ENCODE results near the gene ACLY. TPM values are rescaled to one million over a fixed set of nuclear protein-coding genes. Genes with fewer than 3 reads are reported as not detected.
A peak's percentile ranks its signal among the peaks of the same experiment; 100 is the strongest.

The ACLY gene
- total and polyA plus RNA-seq, 2 of the 13 experiments (the other 11 are each of a cell fraction or from before 2014, with no cell fraction given), result 111 to 218 TPM

DNA sequence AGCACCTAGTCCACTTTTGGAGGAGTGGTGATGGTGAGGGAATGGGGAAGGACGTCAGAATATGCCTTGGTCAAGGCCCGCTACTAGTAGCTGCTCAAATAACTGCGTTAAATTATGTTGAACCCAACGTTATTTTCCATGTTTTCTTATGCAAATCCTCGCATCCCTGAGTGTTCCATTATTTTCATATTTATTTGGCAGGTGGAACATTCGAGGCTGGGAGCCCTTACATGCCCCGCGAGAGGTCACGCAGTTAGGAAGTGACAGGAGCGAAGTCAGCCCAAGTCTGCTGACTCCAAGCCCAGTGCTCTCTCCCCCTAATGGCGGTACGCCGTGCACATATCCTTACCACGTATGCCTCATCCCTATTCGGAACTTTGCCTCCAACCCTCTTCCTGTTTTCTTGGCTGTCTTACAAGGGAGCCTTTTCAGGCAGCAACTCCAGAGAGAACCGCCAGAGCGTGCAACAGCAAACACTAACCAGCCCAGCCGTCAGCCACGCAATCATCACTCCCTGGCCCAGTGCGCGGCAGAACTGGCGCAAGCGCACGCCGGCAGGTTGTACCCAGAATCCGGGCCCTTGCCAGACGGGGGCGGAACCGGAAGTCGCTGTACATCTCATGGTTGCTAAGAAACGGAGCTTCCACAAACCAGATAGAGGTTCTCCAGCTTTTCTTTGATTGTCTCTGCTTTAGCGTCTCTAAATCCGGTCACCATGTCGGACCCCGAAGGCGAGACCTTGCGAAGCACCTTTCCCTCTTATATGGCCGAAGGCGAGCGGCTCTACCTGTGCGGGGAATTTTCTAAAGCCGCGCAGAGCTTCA is 11.5 kb upstream of the ACLY start, which contains the start of gene ODAD4 (continued):
- TF ChIP-seq, protein P1, sequence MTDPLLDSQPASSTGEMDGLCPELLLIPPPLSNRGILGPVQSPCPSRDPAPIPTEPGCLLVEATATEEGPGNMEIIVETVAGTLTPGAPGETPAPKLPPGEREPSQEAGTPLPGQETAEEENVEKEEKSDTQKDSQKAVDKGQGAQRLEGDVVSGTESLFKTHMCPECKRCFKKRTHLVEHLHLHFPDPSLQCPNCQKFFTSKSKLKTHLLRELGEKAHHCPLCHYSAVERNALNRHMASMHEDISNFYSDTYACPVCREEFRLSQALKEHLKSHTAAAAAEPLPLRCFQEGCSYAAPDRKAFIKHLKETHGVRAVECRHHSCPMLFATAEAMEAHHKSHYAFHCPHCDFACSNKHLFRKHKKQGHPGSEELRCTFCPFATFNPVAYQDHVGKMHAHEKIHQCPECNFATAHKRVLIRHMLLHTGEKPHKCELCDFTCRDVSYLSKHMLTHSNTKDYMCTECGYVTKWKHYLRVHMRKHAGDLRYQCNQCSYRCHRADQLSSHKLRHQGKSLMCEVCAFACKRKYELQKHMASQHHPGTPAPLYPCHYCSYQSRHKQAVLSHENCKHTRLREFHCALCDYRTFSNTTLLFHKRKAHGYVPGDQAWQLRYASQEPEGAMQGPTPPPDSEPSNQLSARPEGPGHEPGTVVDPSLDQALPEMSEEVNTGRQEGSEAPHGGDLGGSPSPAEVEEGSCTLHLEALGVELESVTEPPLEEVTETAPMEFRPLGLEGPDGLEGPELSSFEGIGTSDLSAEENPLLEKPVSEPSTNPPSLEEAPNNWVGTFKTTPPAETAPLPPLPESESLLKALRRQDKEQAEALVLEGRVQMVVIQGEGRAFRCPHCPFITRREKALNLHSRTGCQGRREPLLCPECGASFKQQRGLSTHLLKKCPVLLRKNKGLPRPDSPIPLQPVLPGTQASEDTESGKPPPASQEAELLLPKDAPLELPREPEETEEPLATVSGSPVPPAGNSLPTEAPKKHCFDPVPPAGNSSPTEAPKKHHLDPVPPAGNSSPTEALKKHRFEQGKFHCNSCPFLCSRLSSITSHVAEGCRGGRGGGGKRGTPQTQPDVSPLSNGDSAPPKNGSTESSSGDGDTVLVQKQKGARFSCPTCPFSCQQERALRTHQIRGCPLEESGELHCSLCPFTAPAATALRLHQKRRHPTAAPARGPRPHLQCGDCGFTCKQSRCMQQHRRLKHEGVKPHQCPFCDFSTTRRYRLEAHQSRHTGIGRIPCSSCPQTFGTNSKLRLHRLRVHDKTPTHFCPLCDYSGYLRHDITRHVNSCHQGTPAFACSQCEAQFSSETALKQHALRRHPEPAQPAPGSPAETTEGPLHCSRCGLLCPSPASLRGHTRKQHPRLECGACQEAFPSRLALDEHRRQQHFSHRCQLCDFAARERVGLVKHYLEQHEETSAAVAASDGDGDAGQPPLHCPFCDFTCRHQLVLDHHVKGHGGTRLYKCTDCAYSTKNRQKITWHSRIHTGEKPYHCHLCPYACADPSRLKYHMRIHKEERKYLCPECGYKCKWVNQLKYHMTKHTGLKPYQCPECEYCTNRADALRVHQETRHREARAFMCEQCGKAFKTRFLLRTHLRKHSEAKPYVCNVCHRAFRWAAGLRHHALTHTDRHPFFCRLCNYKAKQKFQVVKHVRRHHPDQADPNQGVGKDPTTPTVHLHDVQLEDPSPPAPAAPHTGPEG (CRISPR knock-in tag; IDR thresholded peaks at IDR 0.05), result peak; percentile 91; the same call in 1 of the 2 replicates
- TF ChIP-seq CAMTA2 (CRISPR knock-in tag; IDR thresholded peaks at IDR 0.05; ENCODE audit: borderline replicate concordance), result 0 out of 2 replicates have a peak, but pooled peaks have one; percentile 64
- no peak for TF ChIP-seq NPAS2 (CRISPR knock-in tag; IDR thresholded peaks at IDR 0.05; ENCODE audit: borderline replicate concordance)
- peak; percentile 67 for TF ChIP-seq ATF7-NPFF (CRISPR knock-in tag; IDR thresholded peaks at IDR 0.05; ENCODE audit: low read depth)
- peak; percentile 38; the same call in 1 of the 2 replicates for TF ChIP-seq ZNF737 (CRISPR knock-in tag; IDR thresholded peaks at IDR 0.05; ENCODE audit: borderline replicate concordance)
- TF ChIP-seq, protein P2, sequence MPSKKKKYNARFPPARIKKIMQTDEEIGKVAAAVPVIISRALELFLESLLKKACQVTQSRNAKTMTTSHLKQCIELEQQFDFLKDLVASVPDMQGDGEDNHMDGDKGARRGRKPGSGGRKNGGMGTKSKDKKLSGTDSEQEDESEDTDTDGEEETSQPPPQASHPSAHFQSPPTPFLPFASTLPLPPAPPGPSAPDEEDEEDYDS (CRISPR knock-in tag; IDR thresholded peaks at IDR 0.05), result peak; percentile 84
- TF ChIP-seq RARG (CRISPR knock-in tag; IDR thresholded peaks at IDR 0.05; ENCODE audit: low read depth), result no peak
- TF ChIP-seq TEAD3 (CRISPR knock-in tag; optimal IDR thresholded peaks at IDR 0.05; ENCODE audit: borderline replicate concordance), result peak; percentile 75
- TF ChIP-seq CEBPG (CRISPR knock-in tag; IDR thresholded peaks at IDR 0.05), result peak; percentile 91
- TF ChIP-seq ZC3H13 (CRISPR knock-in tag; IDR thresholded peaks at IDR 0.05), result no peak
- TF ChIP-seq SMAD9 (CRISPR knock-in tag; IDR thresholded peaks at IDR 0.05), result 0 out of 2 replicates have a peak, but pooled peaks have one; percentile 59
- no peak for TF ChIP-seq SNRNP70 (IDR thresholded peaks at IDR 0.05; ENCODE audit: low read depth, low read length)
- no peak for TF ChIP-seq PRPF4 (IDR thresholded peaks at IDR 0.05; ENCODE audit: low read depth, low read length, poor library complexity, severe bottlenecking)
- TF ChIP-seq ZNF605 (CRISPR knock-in tag; IDR thresholded peaks at IDR 0.05), result peak; percentile 96
- TF ChIP-seq GLI4 (CRISPR knock-in tag; IDR thresholded peaks at IDR 0.05; ENCODE audit: borderline replicate concordance), result peak; percentile 88
- TF ChIP-seq SMARCC2 (IDR thresholded peaks at IDR 0.05), result no peak
- TF ChIP-seq, protein P3, sequence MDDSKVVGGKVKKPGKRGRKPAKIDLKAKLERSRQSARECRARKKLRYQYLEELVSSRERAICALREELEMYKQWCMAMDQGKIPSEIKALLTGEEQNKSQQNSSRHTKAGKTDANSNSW (CRISPR knock-in tag; IDR thresholded peaks at IDR 0.05; ENCODE audit: borderline replicate concordance), result no peak
- peak; percentile 99 for TF ChIP-seq ZNF350 (CRISPR knock-in tag; IDR thresholded peaks at IDR 0.05; ENCODE audit: borderline replicate concordance, low read depth)
- TF ChIP-seq MAF1 (CRISPR knock-in tag; IDR thresholded peaks at IDR 0.05; ENCODE audit: borderline replicate concordance), result no peak
- TF ChIP-seq ZNF768 (CRISPR knock-in tag; IDR thresholded peaks at IDR 0.05), result peak; percentile 89
- TF ChIP-seq, protein P4, sequence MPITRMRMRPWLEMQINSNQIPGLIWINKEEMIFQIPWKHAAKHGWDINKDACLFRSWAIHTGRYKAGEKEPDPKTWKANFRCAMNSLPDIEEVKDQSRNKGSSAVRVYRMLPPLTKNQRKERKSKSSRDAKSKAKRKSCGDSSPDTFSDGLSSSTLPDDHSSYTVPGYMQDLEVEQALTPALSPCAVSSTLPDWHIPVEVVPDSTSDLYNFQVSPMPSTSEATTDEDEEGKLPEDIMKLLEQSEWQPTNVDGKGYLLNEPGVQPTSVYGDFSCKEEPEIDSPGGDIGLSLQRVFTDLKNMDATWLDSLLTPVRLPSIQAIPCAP (CRISPR knock-in tag; IDR thresholded peaks at IDR 0.05; ENCODE audit: low read depth), result 0 out of 2 replicates have a peak, but pooled peaks have one; percentile 68
- TF ChIP-seq PHF20 (CRISPR knock-in tag; IDR thresholded peaks at IDR 0.05), result peak; percentile 87
- peak; percentile 92 for TF ChIP-seq ZNF781 (CRISPR knock-in tag; IDR thresholded peaks at IDR 0.05; ENCODE audit: borderline replicate concordance, not compliant biosample characterization)

Data from HepG2 (cell line).